GM18868 (cell line): ENCODE results near the gene BBS4.
A peak's percentile ranks its signal among the peaks of the same experiment; 100 is the strongest.

Experiments
- ATAC-seq: cut with Tn5 transposase; IDR thresholded peaks from one replicate; pipeline ENCODE4 v1.9.1; 2021; ENCODE audit warnings: mild to moderate bottlenecking, moderate library complexity; ENCODE audit not compliant: unreplicated experiment

Gene BBS4

DNA sequence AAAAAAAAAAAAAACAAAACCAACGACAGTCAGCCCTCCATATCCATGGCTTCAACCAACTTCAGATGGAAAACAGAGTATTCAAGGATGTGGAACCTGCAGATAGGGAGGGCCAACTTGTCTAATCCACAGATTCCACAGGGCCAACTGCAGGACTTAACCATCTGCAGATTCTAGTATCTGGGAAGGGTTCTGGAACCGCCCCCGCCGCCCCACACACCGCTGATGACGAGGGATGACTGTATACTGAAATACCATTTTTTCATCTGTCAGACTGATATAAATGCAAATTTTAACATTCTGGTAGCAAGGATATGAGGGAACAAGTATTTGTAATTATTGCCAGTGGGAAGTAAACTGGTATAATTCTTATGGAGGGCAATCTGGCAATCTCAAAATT is 68.1 kb downstream of the BBS4 start:
- no peak for ATAC-seq

- no peak for ATAC-seq
These were observed 72.2 kb downstream of the BBS4 start for GRCh38 chr15:72758182-72758581.

DNA sequence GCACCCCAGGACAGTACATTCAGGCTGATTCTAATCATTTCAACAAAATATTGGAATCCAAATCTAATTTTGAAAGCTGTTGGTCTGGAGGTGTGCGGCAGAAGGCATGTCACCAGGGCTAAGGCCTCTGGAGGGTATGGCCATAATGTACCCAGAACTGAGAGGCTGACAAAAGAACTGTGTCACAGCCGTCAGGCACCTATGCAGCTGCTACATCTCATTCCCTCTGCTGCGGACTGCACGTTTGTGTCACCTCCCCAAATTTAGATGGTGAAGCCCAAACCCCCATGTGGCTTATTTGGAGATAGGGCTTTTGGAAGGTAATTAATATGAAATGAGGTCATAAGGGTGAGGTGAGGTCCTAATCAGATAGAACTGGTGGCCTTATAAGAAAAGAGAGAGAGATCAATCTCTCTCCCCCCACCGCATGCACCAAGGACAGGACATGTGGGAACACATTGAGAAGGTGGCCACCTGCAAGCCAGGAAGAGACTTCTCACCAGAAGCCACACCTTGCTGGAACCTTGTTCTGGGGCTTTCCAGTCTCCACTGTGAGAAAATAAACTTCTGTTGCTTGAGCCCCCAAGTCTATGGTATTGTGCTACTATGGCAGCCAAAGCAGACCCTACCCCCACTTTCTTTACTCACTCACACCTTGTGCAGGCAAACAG is 74.7 kb downstream of the BBS4 start:
- ATAC-seq, result no peak

DNA sequence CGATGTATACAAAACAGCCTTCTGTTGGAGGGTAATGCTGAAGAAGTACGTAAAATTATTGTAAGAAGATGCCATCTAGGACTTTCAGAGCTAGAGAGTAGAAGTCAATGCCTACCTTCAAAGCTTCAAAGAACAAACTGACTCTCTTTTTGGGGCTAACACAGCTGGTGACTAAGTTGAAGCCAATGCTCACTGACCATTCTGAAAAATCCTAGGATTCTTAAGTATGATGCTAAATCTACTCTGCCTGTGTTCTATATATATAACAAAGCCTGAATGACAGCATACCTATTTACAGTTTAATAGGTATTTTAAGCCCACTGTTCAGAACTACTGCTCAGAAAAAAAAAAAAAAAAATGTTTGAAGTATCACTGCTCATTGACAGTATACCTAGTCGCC is 78.6 kb downstream of the BBS4 start:
- ATAC-seq, result no peak

DNA sequence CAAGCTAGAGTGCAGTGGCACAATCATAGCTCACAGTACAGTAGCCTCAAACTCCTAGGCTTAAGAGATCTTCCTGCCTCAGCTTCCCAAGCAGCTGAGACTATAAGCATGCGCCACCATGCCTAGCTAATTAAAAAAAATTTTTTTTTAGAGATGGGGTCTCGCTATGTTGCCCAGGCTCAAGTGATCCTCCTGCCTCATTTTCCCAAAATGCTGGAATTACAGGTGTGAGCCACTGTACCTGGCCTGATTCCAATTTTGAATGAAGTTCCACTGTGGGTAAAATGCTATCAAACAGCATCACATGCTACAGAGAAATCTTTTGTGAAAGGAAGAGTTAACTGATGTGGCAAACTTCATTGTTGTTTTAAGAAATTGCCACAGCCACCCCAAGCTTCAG is 80.0 kb downstream of the BBS4 start:
- no peak for ATAC-seq

- no peak for ATAC-seq
These were observed 80.8 kb downstream of the BBS4 start for GRCh38 chr15:72766780-72767179.

- no peak for ATAC-seq
These were observed 84.8 kb downstream of the BBS4 start for GRCh38 chr15:72770673-72771328.

- no peak for ATAC-seq
These were observed 85.3 kb downstream of the BBS4 start for GRCh38 chr15:72771329-72771725.

DNA sequence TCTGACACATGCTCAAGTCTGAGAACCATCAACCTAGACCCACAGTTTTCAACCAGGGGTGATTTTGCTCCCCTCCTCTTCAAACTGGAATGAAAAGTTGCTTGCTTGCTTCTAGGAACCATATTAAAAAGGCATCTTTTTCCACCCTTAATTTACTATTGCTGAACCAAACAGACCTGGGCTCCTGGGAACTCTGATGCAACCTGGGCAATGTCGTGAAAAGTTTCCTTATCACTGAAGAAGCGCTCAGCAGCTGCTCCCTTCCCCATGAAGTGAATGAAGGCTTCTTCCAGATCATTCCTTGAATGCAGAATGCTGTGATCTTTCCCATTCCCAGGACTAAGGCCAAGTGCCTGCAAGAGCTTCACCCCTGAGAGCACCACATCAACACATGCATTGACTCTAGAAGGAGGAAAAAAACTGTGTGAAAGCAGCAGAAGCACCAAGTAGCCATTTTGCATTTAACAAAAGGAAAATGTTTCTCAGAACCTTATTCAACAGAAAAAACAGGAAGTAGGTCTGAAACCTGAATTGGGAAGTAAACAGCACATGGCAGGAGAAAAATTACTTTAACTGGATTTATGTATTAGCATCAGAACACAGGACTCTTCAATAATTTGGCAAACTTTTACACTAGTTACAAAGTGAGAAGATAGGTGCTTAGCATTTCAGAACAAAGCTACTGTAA is 88.8 kb downstream of the BBS4 start:
- no peak for ATAC-seq

- no peak for ATAC-seq
These were observed 92.8 kb downstream of the BBS4 start for GRCh38 chr15:72778796-72779195.

DNA sequence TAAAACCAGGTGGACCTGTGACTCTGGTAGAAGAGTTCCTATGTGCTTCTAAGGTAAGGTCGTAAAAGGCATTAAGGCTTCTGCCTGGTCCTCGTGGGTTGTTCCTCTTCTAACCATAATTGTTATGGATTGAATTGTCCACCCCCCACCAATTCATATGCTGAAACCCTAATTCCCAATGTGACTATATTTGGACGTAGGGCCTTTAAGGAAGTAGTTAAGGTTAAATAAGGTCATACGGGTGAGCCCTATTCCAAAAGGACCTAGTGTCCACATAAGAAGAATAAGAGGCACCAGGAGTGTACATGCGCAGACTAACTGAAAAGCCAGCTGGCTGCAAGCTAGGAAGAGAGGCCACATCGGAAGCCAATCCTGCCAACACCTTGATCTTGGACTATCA is 95.6 kb downstream of the BBS4 start:
- no peak for ATAC-seq

- ATAC-seq, result no peak
These were observed 96.4 kb downstream of the BBS4 start for GRCh38 chr15:72782274-72783003.

- ATAC-seq, result peak; percentile 36
These were observed 97.1 kb downstream of the BBS4 start for GRCh38 chr15:72783004-72783639.

- peak; percentile 67 for ATAC-seq
These were observed 97.8 kb downstream of the BBS4 start, which contains the start of gene ADPGK for GRCh38 chr15:72783640-72784455. Gene ADPGK (minus strand): TSS chr15:72783758. CDS start chr15:72783691, 67 bp downstream.

DNA sequence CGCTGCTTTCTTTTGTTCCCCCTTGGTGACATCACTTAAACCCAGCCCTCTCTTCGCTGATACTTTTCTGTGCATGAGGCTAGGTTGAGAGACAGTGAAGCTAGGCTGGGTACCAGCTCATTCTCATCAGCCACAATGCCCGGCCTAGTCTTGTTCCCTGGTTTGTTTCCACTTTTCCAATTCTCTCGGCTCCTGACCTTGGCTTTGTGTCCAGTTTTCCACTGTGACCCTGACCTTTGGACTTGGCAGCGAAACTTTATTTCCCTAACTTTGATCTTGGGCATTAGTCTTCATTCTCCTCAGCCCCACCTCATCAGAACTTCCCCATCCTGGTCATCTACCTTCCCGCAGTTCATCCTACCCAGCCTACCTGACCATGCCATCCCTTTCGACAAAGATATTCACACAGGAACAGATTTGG is 98.5 kb downstream of the BBS4 start:
- peak; percentile 2 for ATAC-seq

GRCh38 chr15:72785432-72785831 is 99.4 kb downstream of the BBS4 start:
- no peak for ATAC-seq

- ATAC-seq, result no peak
These were observed 99.8 kb downstream of the BBS4 start for GRCh38 chr15:72785841-72786240.

DNA sequence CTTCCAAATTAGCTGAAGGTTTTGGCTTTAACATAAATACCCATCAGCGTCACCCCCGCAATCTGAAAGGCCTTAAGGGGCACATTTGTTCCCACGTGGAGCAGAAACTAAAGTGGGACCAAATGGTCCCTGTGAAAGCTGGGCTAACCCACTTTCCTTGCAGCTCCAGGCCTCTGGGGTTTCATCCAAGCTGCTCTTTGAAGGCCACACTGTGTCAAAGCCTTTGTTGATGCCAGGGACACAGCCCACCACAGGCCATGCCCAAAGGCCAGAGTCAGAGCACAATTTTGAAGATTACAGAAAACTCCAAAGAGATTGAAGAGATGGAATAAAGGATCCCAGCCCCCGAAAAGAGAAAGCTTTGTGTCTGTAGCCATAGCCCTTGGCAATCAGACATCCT is 100.2 kb downstream of the BBS4 start:
- ATAC-seq, result no peak

DNA sequence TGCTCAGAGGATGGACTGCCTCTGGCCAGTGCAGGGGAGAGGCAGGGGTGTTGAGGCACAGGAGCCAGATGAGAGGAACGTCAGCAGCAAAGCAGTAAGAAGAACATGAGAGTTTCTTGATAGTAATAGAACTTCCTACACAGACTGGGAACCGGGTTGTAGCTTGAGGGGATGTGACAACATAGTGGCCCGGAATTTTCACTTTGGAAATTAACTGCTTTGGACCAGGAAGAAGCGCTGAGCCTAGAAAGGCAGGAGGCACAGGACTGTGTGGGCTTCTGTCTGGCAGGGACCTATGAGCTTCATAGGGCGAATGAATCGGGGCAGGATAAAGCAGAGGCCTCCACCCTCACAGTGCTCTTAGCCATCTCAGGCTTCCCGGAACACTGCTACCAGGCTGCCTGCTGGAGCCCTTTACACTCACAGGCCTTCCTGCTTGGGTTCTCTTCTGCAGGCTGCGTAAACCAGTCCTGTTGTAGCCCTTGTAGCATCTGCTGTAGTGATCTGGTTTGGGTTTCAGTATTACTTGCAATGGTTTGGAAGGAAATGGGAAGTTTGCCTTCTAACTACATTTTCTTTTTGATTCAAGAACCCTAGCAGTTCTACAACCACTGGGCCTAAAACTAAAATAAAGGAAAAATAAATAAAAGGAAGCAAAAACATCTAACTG is 100.8 kb downstream of the BBS4 start:
- no peak for ATAC-seq

- no peak for ATAC-seq
These were observed 101.5 kb downstream of the BBS4 start for GRCh38 chr15:72787526-72787925.
